HCT116 (cell line): ENCODE results near the gene CXCL5. TPM values are rescaled to one million over a fixed set of nuclear protein-coding genes. Genes with fewer than 3 reads are reported as not detected.

ENCODE experiments used
- ATAC-seq: fragments of 200-7000 bp; cut with Tn5 transposase; 2 replicates; pipeline ENCODE4 v1.9.1; 2020; ENCODE audit warnings: mild to moderate bottlenecking, moderate library complexity
- BruUV-seq: library from RNA; stranded (reverse); fragments of 400-500 nt; replicated peaks from 2 replicates; lab custom pipeline; 2021; lab: Mats Ljungman, UMichigan
- CTCF ChIA-PET: fragments of 300-600 bp; sonication (Branson Sonifier 250); formaldehyde crosslinking; loops from one replicate; lab custom pipeline; 2021; ENCODE audit warnings: antibody characterized with exemption; lab: Charles Lee
- POLR2A ChIA-PET: fragments of 300-600, 350-600 bp; sonication (Branson Sonifier 250); formaldehyde crosslinking; loops from one replicate; lab custom pipeline; 2021; ENCODE audit warnings: antibody characterized with exemption; lab: Charles Lee
- RAD21 ChIA-PET, 2 experiments: fragments of 300-600 bp; sonication (Branson Sonifier 250); formaldehyde crosslinking; loops; one replicate each; lab custom pipeline; 2023; ENCODE audit warnings: low total read pairs in 2 of 2; ENCODE audit not compliant: uncharacterized antibody in 2 of 2, unreplicated experiment in 2 of 2, low non-redundant PET in 1 of 2; lab: Charles Lee
- DNase-seq: peaks from one replicate; pipeline ENCODE4 v3.0.0-alpha.2; 2010; ENCODE audit warnings: low read depth, low spot score
- H2AFZ ChIP-seq: fragments of 200-600 bp; shearing (Covaris generic), sonication (generic); 2 replicates; pipeline ENCODE4 v1.6.1; 2017; ENCODE audit warnings: low read depth, mixed run types, mixed read lengths, antibody characterized with exemption, low read length; ENCODE audit not compliant: poor library complexity, severe bottlenecking
- H3K27ac ChIP-seq: 2 replicates; pipeline ENCODE4 v1.5.1; 2012; ENCODE audit warnings: low read depth, low read length
- H3K27me3 ChIP-seq: fragments of 200-600 bp; sonication (generic); 2 replicates; pipeline ENCODE4 v1.6.1; 2016; ENCODE audit warnings: mixed run types, low read length, mixed read lengths; ENCODE audit not compliant: insufficient read depth
- H3K36me3 ChIP-seq, 2 experiments: fragments of 200-500 bp in 1 of 2; fragments of 200-600 bp in 1 of 2; sonication (Bioruptor generic) in 1 of 2; sonication (generic) in 1 of 2; 2 replicates each; pipeline versions ENCODE4 v1.5.1 to v1.6.1; 2014 to 2016; ENCODE audit warnings: low read length in 2 of 2, inconsistent platforms in 1 of 2, mixed read lengths in 1 of 2, mixed run types in 1 of 2; ENCODE audit not compliant: insufficient read depth in 2 of 2, control insufficient read depth in 1 of 2
- H3K4me1 ChIP-seq, 2 experiments: fragments of 200-600 bp in 1 of 2; sonication (generic) in 1 of 2; 2 replicates each; pipeline versions ENCODE4 v1.5.1 to v1.6.1; 2012 to 2017; ENCODE audit warnings: low read length in 2 of 2, inconsistent platforms in 1 of 2, mild to moderate bottlenecking in 1 of 2, mixed read lengths in 1 of 2, mixed run types in 1 of 2, moderate library complexity in 1 of 2; ENCODE audit not compliant: insufficient read depth in 2 of 2, control insufficient read depth in 1 of 2
- H3K4me2 ChIP-seq: fragments of 200-600 bp; sonication (generic); 2 replicates; pipeline ENCODE4 v1.6.1; 2017; ENCODE audit warnings: mixed run types, low read length, mixed read lengths
- H3K4me3 ChIP-seq, 2 experiments: fragments of 200-600 bp in 1 of 2; sonication (generic) in 1 of 2; replicated peaks in 1 of 2; 2 replicates each; pipeline ENCODE4 v1.5.1; 2011 to 2016; ENCODE audit warnings: low read length in 2 of 2, control low read depth in 1 of 2, low read depth in 1 of 2, mild to moderate bottlenecking in 1 of 2, mixed read lengths in 1 of 2, mixed run types in 1 of 2
- H3K79me2 ChIP-seq: fragments of 200-600 bp; sonication (generic); 2 replicates; pipeline ENCODE4 v1.6.1; 2017; ENCODE audit warnings: mild to moderate bottlenecking, mixed run types, low read length, moderate library complexity, mixed read lengths; ENCODE audit not compliant: insufficient read depth
- H3K9ac ChIP-seq: fragments of 200-600 bp; sonication (generic); 2 replicates; pipeline ENCODE4 v1.6.1; 2016; ENCODE audit warnings: low read length, mixed read lengths
- H3K9me2 ChIP-seq: fragments of 200-600 bp; sonication (generic), shearing (Covaris generic); 2 replicates; pipeline ENCODE4 v1.6.1; 2017; ENCODE audit warnings: mixed run types, mild to moderate bottlenecking, moderate library complexity; ENCODE audit not compliant: insufficient read depth
- H3K9me3 ChIP-seq, 2 experiments: fragments of 200-500 bp in 1 of 2; fragments of 200-600 bp in 1 of 2; sonication (Bioruptor generic) in 1 of 2; sonication (generic) in 1 of 2; 2 replicates each; pipeline ENCODE4 v1.6.1; 2014 to 2017; ENCODE audit warnings: low read length in 2 of 2, mixed read lengths in 2 of 2, inconsistent platforms in 1 of 2, low read depth in 1 of 2, mild to moderate bottlenecking in 1 of 2, mixed run types in 1 of 2, moderate library complexity in 1 of 2; ENCODE audit not compliant: control insufficient read depth in 1 of 2, insufficient read depth in 1 of 2
- H4K20me1 ChIP-seq: fragments of 200-600 bp; sonication (generic), shearing (Covaris generic); 2 replicates; pipeline ENCODE4 v1.6.1; 2017; ENCODE audit warnings: mixed run types, mild to moderate bottlenecking, moderate library complexity; ENCODE audit not compliant: insufficient read depth
- ATF3 ChIP-seq: IDR thresholded peaks from 2 replicates; pipeline ENCODE4 v1.6.1; 2012
- CEBPB ChIP-seq: IDR thresholded peaks from 2 replicates; pipeline ENCODE4 v1.6.1; 2012; ENCODE audit warnings: low read depth
- CTCF ChIP-seq, 3 experiments: fragments of 200-600 bp in 1 of 3; sonication (generic) in 1 of 3; IDR thresholded peaks in 2 of 3; conservative IDR thresholded peaks in 1 of 3; 2 replicates each; pipeline ENCODE4 v1.5.1; 2012 to 2017; ENCODE audit warnings: low read depth in 2 of 3, low read length in 2 of 3, antibody characterized with exemption in 1 of 3, borderline replicate concordance in 1 of 3, control low read depth in 1 of 3, mild to moderate bottlenecking in 1 of 3, mixed read lengths in 1 of 3, mixed run types in 1 of 3, moderate library complexity in 1 of 3; ENCODE audit not compliant: insufficient read depth in 1 of 3
- EGR1 ChIP-seq: IDR thresholded peaks from 2 replicates; pipeline ENCODE4 v1.6.1; 2012; ENCODE audit warnings: low read depth
- ELF1 ChIP-seq: IDR thresholded peaks from 2 replicates; pipeline ENCODE4 v1.6.1; 2012; ENCODE audit warnings: low read depth, borderline replicate concordance
- EZH2phosphoT487 ChIP-seq: fragments of 200-600 bp; IDR thresholded peaks from 2 replicates; pipeline ENCODE4 v1.6.1; 2018; ENCODE audit warnings: antibody characterized with exemption, borderline replicate concordance
- FOSL1 ChIP-seq: IDR thresholded peaks from 2 replicates; pipeline ENCODE4 v1.6.1; 2012; ENCODE audit warnings: low read depth
- JUND ChIP-seq: IDR thresholded peaks from 2 replicates; pipeline ENCODE4 v1.6.1; 2012
- POLR2A ChIP-seq: IDR thresholded peaks from 2 replicates; pipeline ENCODE4 v1.7.0; 2011; ENCODE audit warnings: borderline replicate concordance; ENCODE audit not compliant: insufficient read depth, insufficient read length; ENCODE audit errors: extremely low read depth
- POLR2AphosphoS5 ChIP-seq: IDR thresholded peaks from 2 replicates; pipeline ENCODE4 v1.6.1; 2011; ENCODE audit warnings: mild to moderate bottlenecking, low read depth, low read length, moderate library complexity
- RAD21 ChIP-seq: IDR thresholded peaks from 2 replicates; pipeline ENCODE4 v1.6.1; 2012; ENCODE audit warnings: low read depth, mild to moderate bottlenecking
- SIN3A ChIP-seq: IDR thresholded peaks from 2 replicates; pipeline ENCODE4 v1.6.1; 2012; ENCODE audit warnings: low read depth
- SRF ChIP-seq: IDR thresholded peaks from 2 replicates; pipeline ENCODE4 v1.6.1; 2012; ENCODE audit warnings: low read depth
- intact Hi-C: fragments of 100-400 bp; cut with micrococcal nuclease; formaldehyde crosslinking; loops from 2 replicates; pipeline ENCODE4 v1.10.0; 2022
- total RNA-seq: library from RNA; stranded (reverse); gene quantifications from one replicate; pipeline ENCODE4 v1.2.1, GENCODE V29; 2021; ENCODE audit not compliant: unreplicated experiment
- TF ChIP-seq, protein P1 (sequence below): IDR thresholded peaks from 2 replicates; pipeline ENCODE4 v1.6.1; 2011; ENCODE audit warnings: mild to moderate bottlenecking, low read length, moderate library complexity; ENCODE audit not compliant: insufficient replicate concordance; ENCODE audit errors: extremely low read depth

Gene CXCL5
- total RNA-seq, 1 experiment from 2014 or later = not detected

GRCh38 chr4:74039315-74039763 is 40.9 kb upstream of the CXCL5 start (continued):
- no peak for TF ChIP-seq CTCF (IDR thresholded peaks at IDR 0.05 in 2 of 3, conservative IDR thresholded peaks at IDR 0.05 in 1 of 3; ENCODE audit: borderline replicate concordance in 1 of 3, insufficient read depth in 1 of 3, low read depth in 2 of 3, low read length in 2 of 3)
- no peak for TF ChIP-seq POLR2A
- TF ChIP-seq ELF1 = no peak
- no peak for TF ChIP-seq SIN3A
- TF ChIP-seq EZH2phosphoT487 = no peak
- TF ChIP-seq RAD21 = no peak
- TF ChIP-seq ATF3 = no peak
- TF ChIP-seq FOSL1 = no peak

GRCh38 chr4:74038425-74039314 is 40.2 kb upstream of the CXCL5 start, which contains the start of gene CXCL3:
Gene CXCL3 (minus strand): TSS chr4:74038689. CDS start chr4:74038611, 78 bp downstream.
- H2AFZ ChIP-seq = peak within 1 kb of the TSS; percentile 97
- POLR2A ChIA-PET = interaction anchor here (1.3 to 2.0 kb wide), 3 partner anchors 17 to 70 kb away, joined by 3 to 6 read pairs (median 3); no protein-coding TSS in a partner anchor

More at GRCh38 chr4:74038425-74039314, 40.2 kb upstream of the CXCL5 start, which contains the start of gene CXCL3:
- Histone ChIP-seq H3K4me1 (peaks cover 0 to 12% of the 10 kb centered on the region in 2 experiments; a peak in 2 of 4 replicates), H3K9me3 (no peaks in the 10 kb centered on the region), H3K27me3 (no peaks in the 10 kb centered on the region), H3K27ac (peak within 1 kb of the TSS; percentile 44; the same call in 1 of the 2 replicates), H3K9ac (peak within 1 kb of the TSS; percentile 61), H3K79me2 (no peaks in the 10 kb centered on the region), H3K4me2 (peak within 1 kb of the TSS; percentile 95), H3K9me2 (no peaks in the 10 kb centered on the region), H3K4me3 (peak within 1 kb of the TSS; percentile 73 to 78), H3K36me3 (no peaks in the 10 kb centered on the region), H4K20me1 (no peaks in the 10 kb centered on the region)
- peak; percentile 91 for ATAC-seq
- CTCF ChIA-PET = interaction anchor here (0.7 to 1.7 kb wide), 11 partner anchors 10 to 171 kb away, joined by 3 to 10 read pairs (median 3); no protein-coding TSS in a partner anchor
- RAD21 ChIA-PET = no interaction called here
- BruUV-seq = no TSS peak
- TF ChIP-seq CEBPB (no peak), CTCF (IDR thresholded peaks at IDR 0.05 in 2 of 3, conservative IDR thresholded peaks at IDR 0.05 in 1 of 3; ENCODE audit: borderline replicate concordance in 1 of 3, insufficient read depth in 1 of 3, low read depth in 2 of 3, low read length in 2 of 3) (peak in 2 of 3 experiments; percentile 4 to 54; a peak in 2 of 6 replicates), JUND (no peak), SRF (no peak), POLR2AphosphoS5 (peak; percentile 73), EGR1 (peak; percentile 84)
- TF ChIP-seq, protein P1, sequence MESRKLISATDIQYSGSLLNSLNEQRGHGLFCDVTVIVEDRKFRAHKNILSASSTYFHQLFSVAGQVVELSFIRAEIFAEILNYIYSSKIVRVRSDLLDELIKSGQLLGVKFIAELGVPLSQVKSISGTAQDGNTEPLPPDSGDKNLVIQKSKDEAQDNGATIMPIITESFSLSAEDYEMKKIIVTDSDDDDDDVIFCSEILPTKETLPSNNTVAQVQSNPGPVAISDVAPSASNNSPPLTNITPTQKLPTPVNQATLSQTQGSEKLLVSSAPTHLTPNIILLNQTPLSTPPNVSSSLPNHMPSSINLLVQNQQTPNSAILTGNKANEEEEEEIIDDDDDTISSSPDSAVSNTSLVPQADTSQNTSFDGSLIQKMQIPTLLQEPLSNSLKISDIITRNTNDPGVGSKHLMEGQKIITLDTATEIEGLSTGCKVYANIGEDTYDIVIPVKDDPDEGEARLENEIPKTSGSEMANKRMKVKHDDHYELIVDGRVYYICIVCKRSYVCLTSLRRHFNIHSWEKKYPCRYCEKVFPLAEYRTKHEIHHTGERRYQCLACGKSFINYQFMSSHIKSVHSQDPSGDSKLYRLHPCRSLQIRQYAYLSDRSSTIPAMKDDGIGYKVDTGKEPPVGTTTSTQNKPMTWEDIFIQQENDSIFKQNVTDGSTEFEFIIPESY = no peak
- no peak for DNase-seq
- intact Hi-C loops = loop anchor here (2.0 to 10.0 kb wide), 4 partner anchors 96 to 364 kb away; no protein-coding TSS in a partner anchor
